ENCODE results near the gene TYMP. TPM values are rescaled to one million over a fixed set of nuclear protein-coding genes. Genes with fewer than 3 reads are reported as not detected.

The TYMP gene
- total RNA-seq, 4 donors from 2014 or later = 4.4 to 21.5 (median 15.6) TPM

DNA sequence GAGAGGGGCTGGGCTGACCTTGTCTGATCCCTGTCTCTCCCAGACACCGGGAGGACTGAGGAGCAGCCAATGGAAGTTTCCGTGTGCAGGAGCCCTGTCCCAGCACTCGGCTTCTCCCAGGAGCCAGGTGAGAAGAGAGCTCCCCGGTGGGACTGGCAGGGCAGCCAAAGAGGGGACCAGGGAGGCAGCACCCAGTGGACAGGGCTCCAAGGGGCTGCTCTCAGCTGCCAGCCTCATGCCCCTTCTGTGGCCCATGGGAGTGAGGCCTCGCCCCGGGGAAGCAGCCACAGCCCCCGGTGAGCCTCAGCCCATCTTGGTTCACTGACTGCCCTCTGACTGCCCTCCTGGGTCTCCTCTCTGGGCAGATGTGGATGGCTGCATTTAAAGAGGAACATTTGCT, 11.2 kb downstream of the TYMP start:
- no peaks in the 10 kb centered on the region for H3K36me3 ChIP-seq
- no peak overlapping the region for H3K27ac ChIP-seq
- no peak for DNase-seq
- H3K9me3 ChIP-seq = no peaks in the 10 kb centered on the region
- H3K4me3 ChIP-seq = no peak overlapping the region
- H3K27me3 ChIP-seq = no peaks in the 10 kb centered on the region
- TF ChIP-seq POLR2A (IDR thresholded peaks at IDR 0.05) = no peak
- TF ChIP-seq, protein P1, sequence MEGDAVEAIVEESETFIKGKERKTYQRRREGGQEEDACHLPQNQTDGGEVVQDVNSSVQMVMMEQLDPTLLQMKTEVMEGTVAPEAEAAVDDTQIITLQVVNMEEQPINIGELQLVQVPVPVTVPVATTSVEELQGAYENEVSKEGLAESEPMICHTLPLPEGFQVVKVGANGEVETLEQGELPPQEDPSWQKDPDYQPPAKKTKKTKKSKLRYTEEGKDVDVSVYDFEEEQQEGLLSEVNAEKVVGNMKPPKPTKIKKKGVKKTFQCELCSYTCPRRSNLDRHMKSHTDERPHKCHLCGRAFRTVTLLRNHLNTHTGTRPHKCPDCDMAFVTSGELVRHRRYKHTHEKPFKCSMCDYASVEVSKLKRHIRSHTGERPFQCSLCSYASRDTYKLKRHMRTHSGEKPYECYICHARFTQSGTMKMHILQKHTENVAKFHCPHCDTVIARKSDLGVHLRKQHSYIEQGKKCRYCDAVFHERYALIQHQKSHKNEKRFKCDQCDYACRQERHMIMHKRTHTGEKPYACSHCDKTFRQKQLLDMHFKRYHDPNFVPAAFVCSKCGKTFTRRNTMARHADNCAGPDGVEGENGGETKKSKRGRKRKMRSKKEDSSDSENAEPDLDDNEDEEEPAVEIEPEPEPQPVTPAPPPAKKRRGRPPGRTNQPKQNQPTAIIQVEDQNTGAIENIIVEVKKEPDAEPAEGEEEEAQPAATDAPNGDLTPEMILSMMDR (IDR thresholded peaks at IDR 0.05) = no peak
- H3K4me1 ChIP-seq = no peaks in the 10 kb centered on the region
- intact Hi-C loops (cut with DNase I; ENCODE audit: low total_unique reads) = no loop called here

DNA sequence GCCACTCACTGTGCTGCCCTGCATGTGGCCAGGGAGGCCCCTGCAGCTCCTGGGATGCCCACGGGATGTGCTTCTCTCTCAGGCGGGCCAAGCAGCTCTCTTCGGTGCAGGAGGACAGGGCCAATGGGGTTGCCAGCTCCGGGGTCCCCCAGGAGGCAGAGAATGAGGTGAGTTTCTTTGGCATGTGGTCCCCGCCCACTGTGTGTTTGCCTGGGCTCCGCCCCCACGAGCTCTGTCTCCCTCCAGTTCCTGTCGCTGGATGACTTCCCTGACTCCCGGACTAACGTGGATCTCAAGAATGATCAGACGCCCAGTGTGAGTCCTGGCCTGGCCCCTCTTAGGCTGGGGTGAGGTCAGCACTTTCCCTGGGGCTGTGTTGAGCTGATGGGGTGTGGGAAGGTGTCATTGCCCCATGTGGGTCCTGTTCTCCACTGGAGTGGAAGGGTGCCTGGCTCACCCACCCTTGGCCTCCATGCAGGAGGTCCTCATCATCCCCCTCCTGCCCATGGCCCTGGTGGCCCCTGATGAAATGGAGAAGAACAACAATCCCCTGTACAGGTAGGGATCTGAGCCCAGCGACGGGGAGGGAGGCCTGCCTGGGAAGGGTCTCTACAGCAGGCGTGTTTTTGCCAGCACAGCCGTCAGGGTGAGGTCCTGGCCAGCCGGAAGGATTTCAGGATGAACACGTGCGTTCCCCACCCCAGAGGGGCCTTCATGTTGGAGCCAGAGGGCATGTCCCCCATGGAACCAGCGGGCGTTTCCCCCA, 12.1 kb downstream of the TYMP start:
- DNase-seq = no peak
- TF ChIP-seq POLR2A (IDR thresholded peaks at IDR 0.05) = no peak
- TF ChIP-seq, protein P1 (IDR thresholded peaks at IDR 0.05) = no peak
- H3K9me3 ChIP-seq = no peaks in the 10 kb centered on the region
- intact Hi-C loops (cut with DNase I; ENCODE audit: low total_unique reads) = no loop called here
- H3K4me3 ChIP-seq = no peak overlapping the region
- H3K4me1 ChIP-seq = no peaks in the 10 kb centered on the region
- H3K27me3 ChIP-seq = no peaks in the 10 kb centered on the region
- H3K36me3 ChIP-seq = no peaks in the 10 kb centered on the region
- no peak overlapping the region for H3K27ac ChIP-seq

DNA sequence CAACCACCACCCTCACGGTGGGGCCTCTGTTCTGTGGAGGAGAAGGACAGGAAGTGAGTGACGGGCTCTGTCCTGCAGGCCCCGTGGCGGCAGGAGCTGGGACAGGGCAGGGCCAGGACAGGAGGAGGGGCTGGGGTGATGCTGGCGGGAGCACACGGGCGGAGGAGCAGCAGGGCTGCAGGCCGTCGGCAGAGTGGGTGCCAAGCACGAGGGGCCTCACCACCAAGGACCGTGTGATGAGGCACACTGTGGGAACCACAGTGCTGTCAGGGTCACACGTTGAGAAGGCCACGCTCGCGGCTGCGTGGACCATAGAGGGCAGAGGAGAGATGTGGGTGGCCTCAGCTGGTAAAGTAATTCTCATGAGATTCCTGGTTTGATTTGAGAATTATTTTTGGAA, 12.9 kb downstream of the TYMP start:
- intact Hi-C loops (cut with DNase I; ENCODE audit: low total_unique reads) = no loop called here
- no peaks in the 10 kb centered on the region for H3K36me3 ChIP-seq
- no peak for DNase-seq
- TF ChIP-seq POLR2A (IDR thresholded peaks at IDR 0.05) = no peak
- TF ChIP-seq, protein P1 (IDR thresholded peaks at IDR 0.05) = no peak
- no peaks in the 10 kb centered on the region for H3K27me3 ChIP-seq
- no peaks in the 10 kb centered on the region for H3K9me3 ChIP-seq
- no peak overlapping the region for H3K4me3 ChIP-seq
- H3K27ac ChIP-seq = no peak overlapping the region
- H3K4me1 ChIP-seq = no peaks in the 10 kb centered on the region

DNA sequence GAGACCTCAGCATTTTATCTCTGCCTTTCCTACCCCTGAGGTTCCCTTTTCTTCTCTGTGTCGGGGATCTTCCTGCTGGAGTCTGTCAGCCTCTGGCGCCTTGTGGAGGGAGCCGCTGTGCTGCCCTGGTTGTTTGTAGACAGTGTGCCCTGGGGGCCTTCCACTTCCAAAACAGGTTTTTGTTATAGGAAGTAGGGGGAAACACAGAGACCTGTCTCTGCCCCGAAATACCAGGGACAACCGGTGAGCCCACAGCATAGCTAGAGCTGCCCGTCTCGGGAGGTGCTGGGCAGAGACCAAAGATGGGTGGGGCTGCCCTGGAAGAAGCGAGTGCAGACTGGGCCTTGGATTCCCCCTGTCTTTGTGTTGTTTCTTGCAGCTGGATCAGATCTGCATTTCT, 13.7 kb downstream of the TYMP start:
- DNase-seq = no peak
- no peaks in the 10 kb centered on the region for H3K9me3 ChIP-seq
- no peak overlapping the region for H3K27ac ChIP-seq
- H3K4me3 ChIP-seq = no peak overlapping the region
- no peak for TF ChIP-seq POLR2A (IDR thresholded peaks at IDR 0.05)
- TF ChIP-seq, protein P1 (IDR thresholded peaks at IDR 0.05) = no peak
- no peaks in the 10 kb centered on the region for H3K4me1 ChIP-seq
- intact Hi-C loops (cut with DNase I; ENCODE audit: low total_unique reads) = no loop called here
- no peaks in the 10 kb centered on the region for H3K27me3 ChIP-seq
- no peaks in the 10 kb centered on the region for H3K36me3 ChIP-seq

DNA sequence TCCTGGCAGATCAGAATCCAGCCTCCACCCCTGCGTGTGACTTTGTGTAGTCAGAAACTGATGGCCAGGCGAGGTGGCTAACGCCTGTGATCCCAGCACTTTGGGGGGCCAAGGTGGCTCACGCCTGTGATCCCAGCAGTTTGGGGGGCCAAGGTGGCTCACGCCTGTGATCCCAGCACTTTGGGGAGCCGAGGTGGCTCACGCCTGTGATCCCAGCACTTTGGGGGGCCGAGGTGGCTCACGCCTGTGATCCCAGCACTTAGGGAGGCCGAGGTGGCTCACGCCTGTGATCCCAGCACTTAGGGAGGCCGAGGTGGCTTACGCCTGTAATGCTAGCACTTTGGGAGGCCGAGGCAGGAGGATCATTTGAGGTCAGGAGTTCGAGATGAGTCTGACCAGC, 16.6 kb downstream of the TYMP start:
- TF ChIP-seq POLR2A (IDR thresholded peaks at IDR 0.05) = no peak
- TF ChIP-seq, protein P1 (IDR thresholded peaks at IDR 0.05) = no peak

More for the DNA sequence above, 16.6 kb downstream of the TYMP start:
- Histone ChIP-seq H3K36me3 (no peaks in the 10 kb centered on the region), H3K4me1 (no peaks in the 10 kb centered on the region), H3K27me3 (no peaks in the 10 kb centered on the region), H3K27ac (no peak overlapping the region), H3K4me3 (no peak overlapping the region), H3K9me3 (no peaks in the 10 kb centered on the region)
- no peak for DNase-seq
- intact Hi-C loops (cut with DNase I; ENCODE audit: low total_unique reads) = loop anchor here (5.0 kb wide), 1 partner anchor 39 kb away; no protein-coding TSS in a partner anchor

Measured in uterus (tissue), 4 donors.